Measurements from ENCODE around the gene CNNM1.

Gene CNNM1

DNA sequence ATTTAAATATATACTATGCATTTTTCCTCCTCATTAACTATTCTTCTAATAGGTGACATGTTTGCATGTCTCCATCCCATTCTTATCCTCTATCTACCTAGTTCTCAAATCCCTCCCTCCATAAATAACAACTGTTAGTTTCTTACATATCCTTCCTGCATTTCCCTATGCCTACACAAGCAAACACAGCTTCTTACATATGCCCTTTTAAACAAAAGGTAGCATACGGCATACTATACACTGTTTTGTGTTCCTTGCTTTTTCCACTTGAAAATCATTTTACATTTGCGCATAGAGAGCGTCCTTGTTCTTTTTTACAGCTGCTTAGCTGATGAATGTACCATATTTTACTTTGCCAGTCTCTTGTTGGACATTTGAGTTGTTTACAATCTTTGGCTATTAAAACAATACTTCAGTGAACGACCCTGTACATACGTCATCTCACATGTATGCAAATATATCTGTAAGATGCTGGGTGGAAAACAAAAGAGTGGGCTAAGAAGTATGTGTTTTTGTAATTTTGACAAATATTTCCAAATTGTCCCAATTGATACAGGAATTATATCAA is 93.5 kb downstream of the CNNM1 start:
- no peak for DNase-seq

- DNase-seq = no peak
Measured at GRCh38 chr10:99424656-99425055, 95.5 kb downstream of the CNNM1 start.

- no peak for DNase-seq
Measured at GRCh38 chr10:99425204-99425603, 96.0 kb downstream of the CNNM1 start.

DNA sequence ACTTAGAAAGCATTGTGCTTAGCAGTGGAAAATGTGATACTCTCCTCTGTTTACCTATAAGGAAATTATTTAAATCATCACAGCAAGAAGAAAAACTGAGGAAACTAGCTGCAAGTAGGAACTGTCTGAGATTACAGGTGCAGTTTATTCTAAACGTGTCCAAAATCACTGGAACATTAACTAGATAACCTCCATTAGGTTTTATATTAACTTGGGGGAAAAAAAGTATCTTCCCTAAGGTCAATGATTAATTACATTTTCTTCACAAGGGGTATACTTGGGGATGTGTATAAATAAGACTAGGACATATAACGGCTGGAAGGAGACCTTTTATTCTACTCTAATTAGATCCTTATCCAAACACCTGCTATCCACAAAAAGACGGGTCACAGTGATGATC is 97.5 kb downstream of the CNNM1 start:
- DNase-seq = no peak

GRCh38 chr10:99427566-99428190 is 98.5 kb downstream of the CNNM1 start:
- DNase-seq = no peak

DNA sequence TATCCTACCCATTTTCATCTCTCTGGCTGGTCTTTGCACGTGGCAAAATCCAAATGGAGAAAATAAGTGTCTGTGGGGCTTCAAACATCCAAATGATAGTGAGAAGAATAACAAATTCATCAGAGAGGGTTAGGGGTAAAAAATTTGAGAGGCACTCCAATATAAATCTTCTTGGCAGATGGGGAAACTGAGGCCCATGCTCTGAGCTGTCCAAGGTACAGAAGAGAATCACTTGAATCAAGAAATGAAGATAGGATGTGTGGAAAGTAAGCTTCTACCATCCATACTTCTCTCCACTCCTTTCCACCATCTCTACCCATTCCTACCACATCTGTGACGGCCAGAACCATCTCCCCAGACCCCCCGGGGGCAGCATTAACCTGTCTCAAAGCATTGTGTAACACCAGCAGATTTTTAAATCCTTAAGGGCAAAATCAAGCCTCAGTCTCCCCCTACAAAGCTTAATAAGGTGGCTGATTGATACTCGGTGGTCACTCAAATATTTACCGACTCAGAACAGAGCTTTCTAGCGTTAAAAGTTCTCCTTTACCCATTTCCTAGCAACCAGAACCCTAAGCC is 100.5 kb downstream of the CNNM1 start:
- DNase-seq = no peak

GRCh38 chr10:99430116-99430450 is 100.9 kb downstream of the CNNM1 start:
- DNase-seq = no peak

DNA sequence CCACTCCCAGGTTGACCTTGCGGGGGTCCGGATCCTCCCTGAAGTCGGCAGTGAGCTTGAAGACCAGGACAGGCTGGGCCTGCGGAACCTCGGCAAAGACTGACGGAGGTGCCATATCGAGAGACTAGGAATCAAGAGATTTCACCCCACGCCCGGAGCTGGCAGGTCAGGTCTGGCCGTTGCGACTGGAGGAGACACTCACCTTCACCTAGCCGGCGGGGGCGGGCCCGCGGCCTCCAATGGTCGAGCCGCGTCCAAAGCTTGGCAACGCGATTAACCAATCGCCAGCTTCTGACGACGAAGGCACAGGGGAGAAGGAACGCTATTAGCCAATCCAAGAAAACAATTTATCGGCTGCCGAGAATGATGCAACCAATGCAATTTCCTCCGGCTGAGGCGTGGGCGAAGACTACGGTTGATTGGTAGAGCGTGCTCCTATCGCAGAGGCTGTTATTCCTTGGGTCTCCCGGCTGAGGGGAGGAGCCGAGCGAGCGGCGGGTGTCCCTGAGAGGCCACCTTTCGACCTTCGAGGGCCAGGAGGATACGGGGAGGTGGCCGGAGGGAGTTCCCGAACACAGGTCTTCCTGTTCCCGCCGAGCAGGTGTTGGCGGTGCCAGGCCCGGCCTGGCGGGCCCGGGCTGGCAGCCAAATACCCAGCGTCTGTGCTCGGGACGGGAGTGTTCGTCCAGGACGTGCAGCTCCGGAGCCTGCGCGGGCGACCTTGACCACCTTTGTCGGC is 101.5 kb downstream of the CNNM1 start, which contains the start of gene GOT1:
Gene GOT1, minus strand, starts transcription at position 174 of the 739 bp plus-strand sequence. Its CDS starts 59 bp downstream, at position 115.
- DNase-seq = peak; percentile 96 to 99

- DNase-seq = peak; percentile 44 to 51
Measured at GRCh38 chr10:99431190-99431760, 102.1 kb downstream of the CNNM1 start.

GRCh38 chr10:99432047-99432446 is 102.9 kb downstream of the CNNM1 start:
- no peak for DNase-seq

DNA sequence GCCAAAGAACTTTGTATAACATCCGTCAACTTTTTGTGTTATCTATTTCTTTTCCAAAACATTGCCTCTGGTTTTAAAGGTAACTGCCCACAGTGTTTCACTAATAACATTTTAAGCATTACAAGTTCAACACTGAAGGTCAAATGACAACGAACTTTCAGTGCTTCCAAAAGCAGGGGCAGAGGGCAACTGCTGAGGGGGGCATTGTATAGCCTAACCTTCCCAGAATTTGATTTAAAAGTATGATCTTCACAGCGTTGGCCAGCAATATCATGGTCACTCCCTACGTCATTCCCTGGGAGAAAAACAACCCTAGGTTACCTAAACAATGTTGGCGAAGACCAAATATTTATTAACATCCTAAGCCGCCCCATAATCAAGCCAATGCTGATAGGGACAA is 103.7 kb downstream of the CNNM1 start:
- DNase-seq = no peak

GRCh38 chr10:99433378-99434020 is 104.3 kb downstream of the CNNM1 start:
- DNase-seq = no peak

- DNase-seq = peak in 1 of 2 donors; percentile 70
Measured at GRCh38 chr10:99435986-99436638, 107.0 kb downstream of the CNNM1 start.

DNA sequence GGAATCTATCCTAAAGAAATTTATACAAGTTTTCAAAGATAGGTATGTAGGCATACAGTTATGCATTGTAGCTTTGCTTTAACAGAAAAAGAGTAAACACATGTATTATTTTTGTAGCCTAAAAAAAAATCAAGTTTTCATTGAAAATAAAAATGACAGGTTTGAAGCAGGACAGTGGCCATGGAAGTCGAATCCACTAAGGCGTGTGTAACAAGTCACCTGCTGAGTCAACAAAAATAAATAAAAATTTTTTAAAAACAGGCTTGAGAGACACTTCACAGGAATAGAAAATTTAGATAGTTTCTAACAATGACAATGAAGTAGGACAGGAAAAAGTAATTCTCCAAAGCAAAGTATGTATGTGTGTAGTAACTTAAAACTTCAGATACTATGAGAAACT is 109.7 kb downstream of the CNNM1 start:
- no peak for DNase-seq

GRCh38 chr10:99442394-99442793 is 113.2 kb downstream of the CNNM1 start:
- DNase-seq = no peak

DNA sequence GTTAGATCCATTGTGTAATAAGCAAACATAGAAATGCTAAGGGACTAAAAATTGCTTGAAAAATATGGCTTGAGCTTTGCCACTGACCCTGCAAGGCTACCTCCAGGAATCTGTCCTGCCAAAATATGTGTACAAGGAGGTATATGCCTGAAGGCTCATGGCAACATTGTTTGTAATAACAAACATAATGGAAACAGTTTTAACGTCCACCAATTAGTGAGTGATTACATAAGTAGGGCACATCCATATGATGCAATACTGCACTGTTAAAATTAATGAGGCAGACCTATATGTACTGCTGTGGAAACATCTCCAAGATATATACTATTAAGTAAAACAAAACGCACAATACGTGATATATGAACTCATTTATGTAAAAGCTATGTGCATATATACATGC is 114.3 kb downstream of the CNNM1 start:
- no peak for DNase-seq

Measured in hippocampal formation (tissue), 2 donors.